ENCODE data around the gene PTPA. TPM values are rescaled to one million over a fixed set of nuclear protein-coding genes. Genes with fewer than 3 reads are reported as not detected.

PTPA gene
- total and polyA plus RNA-seq, 12 donors, result 106 to 227 (median 186) TPM

DNA sequence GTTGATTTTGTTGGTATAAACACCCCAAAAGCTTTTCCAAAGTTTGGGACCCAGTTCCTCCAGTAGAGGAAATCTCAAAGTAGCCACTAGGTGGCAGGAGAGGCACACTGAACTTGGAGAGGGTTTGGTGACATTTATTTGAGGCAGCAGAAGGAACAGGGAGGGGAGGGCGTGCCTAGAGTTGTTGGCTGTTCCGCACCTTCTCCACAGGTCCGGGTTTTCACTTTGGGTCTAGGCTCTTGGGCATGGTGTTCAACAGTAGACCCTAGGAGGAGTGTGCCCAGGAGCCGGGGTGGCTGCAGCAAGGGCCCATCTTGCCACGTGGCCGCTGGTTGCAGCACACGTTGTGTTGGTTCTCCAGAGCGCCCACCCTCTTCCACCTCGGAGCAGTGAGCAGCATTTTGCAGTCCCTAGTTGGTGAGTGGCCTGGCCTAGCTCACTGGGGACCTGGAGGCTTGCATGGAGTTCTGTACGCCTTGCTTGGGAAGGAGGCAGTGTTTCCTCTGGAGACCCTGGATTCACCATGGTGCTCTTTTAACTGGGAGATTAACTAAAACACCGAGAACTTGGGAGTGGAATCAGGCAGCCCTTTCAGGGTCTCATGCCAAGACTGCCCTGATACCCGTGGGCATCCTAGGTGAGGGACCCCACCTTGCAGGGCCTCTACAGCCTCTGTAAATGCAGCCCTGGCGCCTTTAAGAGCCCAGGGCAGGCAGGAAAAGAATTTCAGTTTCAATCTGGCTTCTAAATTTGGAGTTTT lies 28.2 kb downstream of the PTPA start:
- peaks cover 46 to 73% (median 65%) of the 10 kb centered on the region in 9 donors for H3K4me1 ChIP-seq
- WGBS, 2 donors, result 2% methylated on average over 12 to 13 of the region's 13 CpGs
- H3K27ac ChIP-seq, result peak overlapping the region; percentile 90 to 100 (median 100)
- no peaks in the 10 kb centered on the region for H3K9me3 ChIP-seq
- intact Hi-C loops (cut with DNase I), result loop anchor here (1.0 to 10.0 kb wide), 14 partner anchors 37 to 645 kb away; partner anchors contain the start of gene NTMT1 (in 1 of the 10)
- DNase-seq (peak; percentile 60 to 92), ATAC-seq (peak; percentile 44 to 71 (median 60))
- H3K36me3 ChIP-seq, result peaks cover 0 to 60% (median 13%) of the 10 kb centered on the region in 9 donors
- TF ChIP-seq, protein P1, sequence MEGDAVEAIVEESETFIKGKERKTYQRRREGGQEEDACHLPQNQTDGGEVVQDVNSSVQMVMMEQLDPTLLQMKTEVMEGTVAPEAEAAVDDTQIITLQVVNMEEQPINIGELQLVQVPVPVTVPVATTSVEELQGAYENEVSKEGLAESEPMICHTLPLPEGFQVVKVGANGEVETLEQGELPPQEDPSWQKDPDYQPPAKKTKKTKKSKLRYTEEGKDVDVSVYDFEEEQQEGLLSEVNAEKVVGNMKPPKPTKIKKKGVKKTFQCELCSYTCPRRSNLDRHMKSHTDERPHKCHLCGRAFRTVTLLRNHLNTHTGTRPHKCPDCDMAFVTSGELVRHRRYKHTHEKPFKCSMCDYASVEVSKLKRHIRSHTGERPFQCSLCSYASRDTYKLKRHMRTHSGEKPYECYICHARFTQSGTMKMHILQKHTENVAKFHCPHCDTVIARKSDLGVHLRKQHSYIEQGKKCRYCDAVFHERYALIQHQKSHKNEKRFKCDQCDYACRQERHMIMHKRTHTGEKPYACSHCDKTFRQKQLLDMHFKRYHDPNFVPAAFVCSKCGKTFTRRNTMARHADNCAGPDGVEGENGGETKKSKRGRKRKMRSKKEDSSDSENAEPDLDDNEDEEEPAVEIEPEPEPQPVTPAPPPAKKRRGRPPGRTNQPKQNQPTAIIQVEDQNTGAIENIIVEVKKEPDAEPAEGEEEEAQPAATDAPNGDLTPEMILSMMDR (IDR thresholded peaks at IDR 0.05), result peak; percentile 89 to 94 (median 92)
- H3K27me3 ChIP-seq, result no peaks in the 10 kb centered on the region
- H3K4me3 ChIP-seq, result peak overlapping the region; percentile 23 to 62 (median 54)

DNA sequence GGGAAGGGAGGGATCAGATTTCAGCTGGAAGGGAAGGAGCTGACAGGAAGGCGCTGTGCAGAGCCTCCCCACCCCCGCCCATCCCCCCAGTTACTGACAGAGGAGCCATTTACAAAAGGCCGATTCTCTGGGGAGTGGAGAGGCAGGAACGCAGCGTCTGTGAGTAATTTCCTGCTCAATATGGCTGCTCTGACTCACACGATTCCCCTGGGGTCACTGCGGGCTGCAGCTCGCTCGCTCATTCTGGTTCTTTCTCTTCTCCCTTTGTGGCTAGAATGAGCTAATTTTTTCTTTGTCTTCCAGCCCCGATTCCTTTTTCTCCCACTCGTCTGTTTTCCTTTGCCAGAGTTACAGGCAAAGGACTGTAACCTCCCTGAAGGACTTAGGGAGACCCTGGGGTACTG lies 28.8 kb downstream of the PTPA start:
- H3K36me3 ChIP-seq, result peaks cover 0 to 60% (median 9%) of the 10 kb centered on the region in 9 donors
- intact Hi-C loops (cut with DNase I), result loop anchor here (1.0 to 10.0 kb wide), 22 partner anchors 36 to 645 kb away; partner anchors contain the start of genes IER5L (in 1 of the 10) and NTMT1 (in 1 of the 10)
- WGBS, 2 donors, result 0 to 1% methylated on average over 11 of the region's 11 CpGs
- H3K27me3 ChIP-seq, result no peaks in the 10 kb centered on the region
- no peaks in the 10 kb centered on the region for H3K9me3 ChIP-seq
- H3K4me1 ChIP-seq, result peaks cover 49 to 79% (median 71%) of the 10 kb centered on the region in 9 donors
- peak overlapping the region; percentile 100 for H3K27ac ChIP-seq
- DNase-seq (peak; percentile 89 to 99), ATAC-seq (peak; percentile 69 to 84 (median 77))
- peak overlapping the region; percentile 37 to 62 (median 54) for H3K4me3 ChIP-seq
- TF ChIP-seq, protein P1 (IDR thresholded peaks at IDR 0.05), result no peak

DNA sequence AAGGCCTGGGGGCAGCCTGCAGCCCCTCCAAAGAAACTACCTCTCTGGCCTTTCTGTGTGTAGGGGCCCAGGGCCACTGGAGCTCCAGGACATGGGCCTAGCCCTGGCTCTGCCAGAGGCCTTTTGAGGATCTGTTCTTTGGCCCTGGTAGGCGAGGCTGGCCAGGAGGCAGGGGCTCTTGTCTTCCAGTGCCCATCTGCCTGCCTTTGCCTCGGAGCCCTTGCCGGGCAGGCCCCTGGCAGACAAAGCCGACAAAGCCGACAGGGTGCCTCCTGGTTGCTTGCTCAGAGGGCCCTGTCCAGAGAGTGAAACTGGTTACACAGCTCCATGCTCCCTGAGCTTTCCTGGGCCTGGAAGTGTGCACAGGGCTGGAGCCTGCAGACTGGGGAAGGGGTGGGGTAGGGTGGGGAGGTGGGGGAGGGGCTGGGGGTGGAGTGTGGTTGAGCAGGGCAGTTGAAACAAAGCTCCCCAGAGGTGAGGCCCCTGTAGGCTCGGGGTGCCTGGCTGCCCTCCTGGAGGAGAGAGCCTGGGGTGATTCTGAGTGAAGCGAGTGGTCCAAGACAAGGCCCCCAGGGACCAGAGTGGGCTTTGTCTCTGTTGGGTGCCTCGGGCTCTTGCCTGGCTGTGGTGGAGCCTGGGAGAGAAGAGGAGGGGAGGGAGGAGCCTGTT lies 29.3 kb downstream of the PTPA start:
- peaks cover 54 to 84% (median 76%) of the 10 kb centered on the region in 9 donors for H3K4me1 ChIP-seq
- no peaks in the 10 kb centered on the region for H3K9me3 ChIP-seq
- peak overlapping the region; percentile 37 to 62 (median 54) for H3K4me3 ChIP-seq
- intact Hi-C loops (cut with DNase I), result loop anchor here in 7 of 10 donors (1.0 to 10.0 kb wide), 10 partner anchors 36 to 468 kb away; partner anchors contain the start of gene IER5L (in 1 of the 7)
- peaks cover 0 to 58% (median 9%) of the 10 kb centered on the region in 9 donors for H3K36me3 ChIP-seq
- peak overlapping the region; percentile 100 for H3K27ac ChIP-seq
- 7 to 8% methylated on average over 8 of the region's 8 CpGs for WGBS, 2 donors
- peak; percentile 5 to 39 (median 23) for ATAC-seq
- TF ChIP-seq, protein P1 (IDR thresholded peaks at IDR 0.05), result no peak
- no peaks in the 10 kb centered on the region for H3K27me3 ChIP-seq
- peak; percentile 46 to 63 for DNase-seq

Data from heart right ventricle (tissue), 16 donors.